Transverse colon (tissue), 3 donors: ENCODE data around the gene SLC17A9.

Experiments
- CTCF ChIP-seq, 5 experiments: fragments of 200-600 bp in 3 of 5; fragments of 450-650 bp in 2 of 5; sonication (generic) in 3 of 5; IDR thresholded peaks; 1 replicate in 2 of 5; 2 replicates in 3 of 5; pipeline ENCODE4 v1.5.1; 2016 to 2017; ENCODE audit warnings: antibody characterized with exemption in 5 of 5, inconsistent platforms in 3 of 5, mild to moderate bottlenecking in 2 of 5, moderate library complexity in 1 of 5
- POLR2A ChIP-seq: fragments of 450-650 bp; IDR thresholded peaks from one replicate; pipeline ENCODE4 v1.6.1; 2016; ENCODE audit warnings: antibody characterized with exemption, mild to moderate bottlenecking, moderate library complexity

- TF ChIP-seq CTCF (IDR thresholded peaks at IDR 0.05), result peak; percentile 34 to 76 (median 65)
- peak; percentile 75 for TF ChIP-seq POLR2A
These were observed 26.0 kb upstream of the SLC17A9 start, which contains the start of gene DIDO1 for GRCh38 chr20:62926229-62927127.
